NCI-H446 (cell line): ENCODE results near the gene PITPNB.

Experiments
- DNase-seq, 2 experiments: peaks; one replicate each; lab custom pipeline; 2025; lab: John Stamatoyannopoulos, UW

Gene PITPNB

GRCh38 chr22:27833803-27834202 lies 85.3 kb downstream of the PITPNB start:
- DNase-seq: no peak

GRCh38 chr22:27832606-27833005 lies 86.5 kb downstream of the PITPNB start:
- no peak for DNase-seq

- DNase-seq: no peak
Measured at GRCh38 chr22:27829620-27830019, 89.4 kb downstream of the PITPNB start.

GRCh38 chr22:27827604-27828587 lies 91.2 kb downstream of the PITPNB start:
- DNase-seq: no peak

GRCh38 chr22:27825174-27825573 lies 93.9 kb downstream of the PITPNB start:
- no peak for DNase-seq

- no peak for DNase-seq
Measured at GRCh38 chr22:27823221-27823620, 95.8 kb downstream of the PITPNB start.

- no peak for DNase-seq
Measured at GRCh38 chr22:27820896-27821866, 97.9 kb downstream of the PITPNB start.

- no peak for DNase-seq
Measured at GRCh38 chr22:27816552-27816951, 102.5 kb downstream of the PITPNB start.

- no peak for DNase-seq
Measured at GRCh38 chr22:27815826-27816530, 103.1 kb downstream of the PITPNB start.

GRCh38 chr22:27814993-27815392 lies 104.1 kb downstream of the PITPNB start:
- DNase-seq: no peak

- DNase-seq: no peak
Measured at GRCh38 chr22:27811778-27812177, 107.3 kb downstream of the PITPNB start.

GRCh38 chr22:27810609-27811151 lies 108.4 kb downstream of the PITPNB start:
- peak in 1 of 2 experiments; percentile 65 for DNase-seq

- no peak for DNase-seq
Measured at GRCh38 chr22:27809700-27810608, 109.1 kb downstream of the PITPNB start.

GRCh38 chr22:27809226-27809603 lies 109.8 kb downstream of the PITPNB start:
- DNase-seq: no peak

GRCh38 chr22:27808451-27809225 lies 110.4 kb downstream of the PITPNB start:
- DNase-seq: no peak

GRCh38 chr22:27805841-27806240 lies 113.2 kb downstream of the PITPNB start:
- DNase-seq: no peak

- peak; percentile 35 to 88 for DNase-seq
Measured at GRCh38 chr22:27804470-27805297, 114.4 kb downstream of the PITPNB start.

GRCh38 chr22:27803841-27804415 lies 115.1 kb downstream of the PITPNB start:
- no peak for DNase-seq
